Measurements from ENCODE around the gene BBC3.

The BBC3 gene

DNA sequence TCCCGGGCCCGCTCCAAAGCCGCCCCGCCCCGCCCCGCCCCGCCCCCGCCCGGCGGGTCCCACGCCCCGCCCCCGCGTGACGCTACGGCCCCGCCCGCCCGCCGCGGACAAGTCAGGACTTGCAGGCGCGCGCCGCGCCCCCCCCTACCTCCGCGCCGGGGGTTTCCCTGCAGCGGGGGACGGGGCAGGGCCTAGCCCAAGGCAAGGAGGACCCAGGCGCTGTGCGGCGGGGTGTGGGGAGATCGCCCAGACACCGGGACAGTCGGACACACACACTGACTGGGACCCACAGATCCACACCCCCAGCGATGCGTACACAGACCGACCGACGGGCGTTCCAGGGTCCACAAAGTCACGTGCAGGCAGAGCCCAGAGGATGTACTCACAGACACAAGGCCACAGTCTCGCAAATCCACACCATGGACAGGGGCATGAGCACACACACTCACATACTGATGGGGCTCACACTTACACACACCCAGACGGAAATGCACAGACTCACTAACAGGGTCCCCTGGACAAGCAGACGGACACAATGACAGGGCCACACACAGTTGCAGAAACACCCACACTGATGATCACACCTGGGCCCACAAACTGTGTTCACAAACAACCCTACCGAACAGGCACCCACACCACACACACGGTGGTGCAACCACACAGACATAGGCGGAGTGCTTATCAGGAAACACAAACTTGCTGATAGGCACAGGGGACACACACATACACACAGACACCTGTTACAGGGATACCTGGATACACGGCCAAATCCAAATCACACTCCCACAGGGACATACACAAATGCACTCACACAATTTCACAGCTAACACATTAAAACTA is 436 bp upstream of the BBC3 start:
- peak; percentile 89 for DNase-seq (ENCODE audit: low read depth)

DNA sequence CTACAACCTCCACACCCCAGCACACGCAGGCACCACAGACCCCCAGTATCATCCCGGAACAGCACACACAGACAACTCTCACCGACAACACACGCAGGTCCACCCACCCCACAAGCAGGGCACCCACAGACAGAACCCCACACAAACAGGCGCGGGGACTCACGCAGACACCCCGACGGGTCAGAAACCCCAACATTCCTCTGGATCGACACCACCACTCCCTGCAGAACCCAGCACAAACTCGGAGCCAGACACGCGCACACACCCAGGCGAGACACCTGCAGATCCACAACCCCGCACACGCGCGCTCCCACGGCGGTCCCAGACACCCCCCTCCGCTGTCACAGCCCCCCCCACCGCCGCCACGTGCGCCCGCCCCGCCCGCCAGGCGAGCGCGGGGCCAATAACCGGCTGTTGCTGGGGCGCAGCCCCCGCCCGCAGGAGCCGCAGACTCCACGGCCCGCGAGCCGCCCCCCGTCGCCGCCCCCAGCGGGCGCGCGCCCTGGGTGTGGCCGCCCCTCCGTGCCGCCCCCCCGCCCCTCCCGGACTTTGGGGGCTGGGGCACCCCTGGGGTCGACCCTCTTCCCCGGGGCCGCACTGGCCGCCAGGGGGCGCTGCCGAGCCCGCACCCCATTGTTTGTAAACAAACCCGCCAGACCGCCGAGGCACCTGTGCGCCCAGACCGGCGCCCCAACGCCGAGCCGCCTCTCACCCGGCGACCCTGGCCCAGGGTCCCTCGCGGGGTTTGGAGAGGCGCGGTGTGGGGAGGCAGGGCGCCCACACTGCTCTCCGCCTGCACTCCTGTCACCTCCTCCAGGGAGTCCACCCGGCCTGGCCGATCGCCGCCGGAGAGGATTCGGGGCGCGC is 712 bp downstream of the BBC3 start:
- peak; percentile 69 for DNase-seq (ENCODE audit: low read depth)

DNA sequence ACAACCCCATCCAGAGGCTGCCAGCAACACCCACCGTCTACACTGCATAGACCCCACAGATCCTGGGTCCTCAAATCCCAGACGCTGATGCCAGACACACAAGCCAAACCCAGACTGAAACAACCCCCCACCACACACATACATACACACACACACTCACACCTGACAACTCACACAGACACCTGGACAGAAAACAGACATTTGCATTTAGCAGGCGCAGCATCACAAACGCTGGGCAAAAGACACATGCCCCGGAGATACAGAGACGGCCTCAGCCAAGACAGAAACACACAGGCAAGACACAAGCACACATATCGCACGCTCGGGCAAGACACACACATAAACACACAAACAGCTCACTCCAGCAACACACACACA is 1.3 kb downstream of the BBC3 start:
- DNase-seq (ENCODE audit: low read depth), result no peak

DNA sequence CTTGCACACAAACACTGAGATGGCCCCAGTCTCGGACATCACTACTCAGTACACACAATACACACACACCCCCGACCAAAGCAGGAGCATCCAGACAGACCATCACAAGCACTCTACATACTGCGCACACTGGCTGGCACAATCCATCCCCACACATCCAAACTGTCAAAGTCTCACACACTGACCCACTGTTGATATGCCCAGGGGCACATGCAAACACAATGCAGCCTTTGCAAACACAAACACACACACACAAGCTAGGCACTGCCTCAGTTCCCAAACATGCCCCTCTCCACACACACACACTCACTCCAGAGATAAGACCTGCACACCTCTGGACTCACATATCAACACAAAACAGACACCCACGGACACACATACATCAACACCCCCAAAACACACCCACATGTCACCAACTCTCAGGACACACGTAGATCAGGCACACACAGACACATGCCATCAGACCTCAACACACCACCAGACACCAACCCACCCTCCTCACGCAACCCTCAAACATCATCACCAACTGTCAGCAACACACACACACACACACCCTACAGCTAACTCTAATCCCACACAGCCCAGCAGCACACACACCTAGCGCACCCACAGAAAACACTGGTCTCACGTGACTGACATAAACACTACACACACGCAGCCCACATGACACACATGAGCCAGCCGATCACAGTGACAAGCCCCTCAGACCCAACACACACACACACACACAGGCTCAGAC is 1.9 kb downstream of the BBC3 start:
- DNase-seq (ENCODE audit: low read depth), result no peak

DNA sequence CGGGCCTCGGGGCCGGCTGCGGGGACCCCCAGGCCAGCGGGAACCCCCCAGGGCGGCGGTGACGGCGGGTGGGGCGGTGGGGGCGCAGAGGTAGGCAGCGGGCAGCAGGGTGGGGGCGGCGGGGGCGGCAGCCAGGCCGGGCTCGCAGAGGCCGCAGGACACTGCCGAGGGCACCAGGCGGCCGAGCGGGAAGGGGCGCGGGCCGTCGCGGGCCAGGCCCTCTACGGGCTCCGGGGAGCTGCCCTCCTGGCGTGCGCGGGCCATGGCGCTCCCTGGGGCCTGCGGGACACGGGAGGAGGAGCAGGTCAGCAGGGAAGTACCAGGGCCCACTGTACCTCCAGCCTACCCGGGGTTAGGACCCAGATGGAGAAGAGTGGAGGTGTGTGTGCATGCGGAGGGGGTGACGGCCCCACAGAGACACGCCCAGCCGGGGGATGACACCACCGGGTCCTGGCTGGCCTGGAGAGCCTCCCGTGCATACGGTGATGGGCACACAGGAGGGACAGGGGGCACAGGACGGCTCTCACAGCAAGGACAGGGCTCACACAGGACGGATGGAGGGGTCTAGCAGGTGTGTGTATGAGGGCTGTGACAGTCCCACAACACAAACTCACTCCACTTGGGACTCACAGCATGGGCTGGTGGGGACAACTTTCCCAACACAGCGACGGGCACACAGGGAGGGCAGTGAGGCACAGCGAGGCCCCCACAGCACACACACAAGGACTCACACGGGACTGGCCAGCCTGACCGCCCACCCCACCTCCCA is 2.6 kb downstream of the BBC3 start:
- peak; percentile 37 for DNase-seq (ENCODE audit: low read depth)

DNA sequence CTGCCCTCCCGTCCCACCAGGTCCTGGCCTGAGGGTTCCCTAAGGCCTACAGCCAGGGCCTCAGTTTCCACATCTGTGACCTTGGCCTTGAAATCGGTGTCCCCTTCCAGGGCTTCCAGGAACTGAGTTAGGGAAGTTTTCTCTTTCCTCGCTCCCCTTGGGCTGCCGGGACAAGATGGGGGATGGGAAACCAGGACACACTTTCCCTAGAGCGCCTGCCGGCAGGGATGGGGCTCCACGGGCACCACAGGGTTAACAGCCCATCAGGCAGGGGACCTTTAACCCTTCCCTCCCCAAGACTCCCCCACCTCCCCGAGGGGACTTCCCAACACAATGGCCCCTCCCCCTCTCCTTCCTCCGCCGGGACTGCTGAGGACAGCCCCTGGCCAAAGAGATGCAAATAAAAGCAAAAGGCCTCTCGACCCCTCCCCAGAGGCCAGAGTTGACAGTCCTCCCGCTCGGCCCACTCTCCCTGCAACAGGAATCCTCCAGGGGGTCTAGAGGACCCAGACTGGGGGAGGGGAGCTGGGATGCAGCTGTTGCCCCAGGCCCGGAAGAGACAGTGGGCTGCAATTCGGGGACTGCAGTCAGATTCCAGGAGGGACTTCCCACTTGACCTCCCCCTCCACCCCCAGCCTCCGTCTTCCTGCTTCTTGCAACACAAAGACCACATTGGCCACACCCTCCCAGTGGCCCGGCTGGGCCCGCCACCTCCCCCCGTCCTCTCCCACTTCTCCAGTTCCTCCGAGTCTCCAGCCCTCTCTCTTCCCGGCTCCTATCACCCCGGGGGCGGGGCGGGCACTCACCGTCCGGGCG is 3.4 kb downstream of the BBC3 start:
- peak; percentile 24 for DNase-seq (ENCODE audit: low read depth)

DNA sequence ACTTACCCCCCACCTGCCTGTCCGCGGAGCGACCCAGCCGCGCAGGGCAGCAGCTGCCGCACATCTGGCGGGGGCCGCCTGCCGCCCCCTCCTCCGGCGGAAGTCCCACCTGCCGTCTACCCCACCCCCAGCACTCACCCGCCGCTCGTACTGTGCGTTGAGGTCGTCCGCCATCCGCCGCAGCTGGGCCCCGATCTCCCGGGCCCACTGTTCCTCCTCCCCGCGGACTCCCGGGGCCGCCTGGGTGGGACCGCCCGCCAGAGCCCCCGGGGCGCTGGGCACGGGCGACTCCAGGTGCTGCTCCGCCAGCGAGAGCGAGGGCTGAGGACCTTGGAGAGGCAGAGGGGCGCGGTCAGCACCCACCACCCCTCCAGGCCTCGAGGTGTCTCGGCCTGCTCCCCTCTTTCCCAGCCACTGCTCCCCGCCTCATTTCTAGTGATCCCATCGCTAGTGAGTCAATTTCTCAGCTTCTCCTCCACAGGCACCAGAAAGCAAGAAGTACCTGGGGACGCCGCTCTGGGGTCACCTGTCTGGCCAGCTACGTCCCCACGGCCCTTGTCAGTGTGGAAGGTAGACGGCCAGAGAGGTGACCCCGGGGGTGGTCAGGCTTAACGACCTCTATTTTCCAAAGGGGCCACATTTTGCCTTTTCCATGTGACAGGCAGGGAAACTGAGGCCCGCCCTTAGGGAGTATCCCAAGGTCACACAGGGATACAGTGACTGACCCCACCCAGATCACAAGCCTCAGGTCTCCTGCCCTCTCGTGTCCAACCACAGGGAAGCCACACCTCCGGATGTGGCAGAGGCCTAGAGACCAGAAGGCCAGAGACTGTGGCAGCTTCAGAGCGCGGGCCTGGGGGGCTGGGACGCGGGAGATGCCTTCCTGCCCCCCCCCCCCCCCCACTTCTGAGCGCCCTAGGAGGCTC is 4.3 kb downstream of the BBC3 start:
- DNase-seq (ENCODE audit: low read depth), result peak; percentile 32

DNA sequence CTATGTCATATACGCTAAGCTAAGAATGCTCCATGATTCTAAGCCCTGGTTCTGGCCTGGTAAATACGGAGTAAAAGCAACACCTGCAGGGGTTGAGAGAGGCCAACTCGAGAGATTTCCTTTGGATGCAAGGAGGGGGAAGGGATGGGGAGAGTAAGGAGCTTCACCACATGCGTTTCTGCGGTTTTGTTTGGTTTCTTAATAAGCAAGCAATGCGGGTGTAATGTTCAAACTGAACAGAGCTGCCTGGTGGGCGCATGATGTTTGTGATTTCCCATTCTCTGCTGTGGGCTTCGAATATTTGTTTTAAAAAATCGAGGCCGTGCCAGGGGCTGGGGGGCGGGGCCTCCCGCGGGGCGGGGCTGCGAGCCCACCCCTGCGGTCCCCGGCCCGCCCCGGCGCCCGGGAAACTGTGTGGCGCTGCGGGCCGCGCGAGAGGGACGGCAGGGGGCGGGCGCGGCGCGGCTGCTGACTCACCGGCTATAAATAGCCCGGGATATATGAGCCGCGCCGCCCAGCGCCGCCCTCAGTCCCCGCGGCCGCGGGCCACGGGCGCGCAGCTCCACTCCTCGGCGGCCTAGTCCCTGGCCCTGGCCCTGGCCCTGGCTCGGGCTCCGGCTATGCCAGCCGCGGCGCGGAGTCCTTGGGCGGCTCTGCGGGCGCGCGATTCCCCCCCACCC is 5.1 kb downstream of the BBC3 start:
- peak; percentile 81 for DNase-seq (ENCODE audit: low read depth)

DNA sequence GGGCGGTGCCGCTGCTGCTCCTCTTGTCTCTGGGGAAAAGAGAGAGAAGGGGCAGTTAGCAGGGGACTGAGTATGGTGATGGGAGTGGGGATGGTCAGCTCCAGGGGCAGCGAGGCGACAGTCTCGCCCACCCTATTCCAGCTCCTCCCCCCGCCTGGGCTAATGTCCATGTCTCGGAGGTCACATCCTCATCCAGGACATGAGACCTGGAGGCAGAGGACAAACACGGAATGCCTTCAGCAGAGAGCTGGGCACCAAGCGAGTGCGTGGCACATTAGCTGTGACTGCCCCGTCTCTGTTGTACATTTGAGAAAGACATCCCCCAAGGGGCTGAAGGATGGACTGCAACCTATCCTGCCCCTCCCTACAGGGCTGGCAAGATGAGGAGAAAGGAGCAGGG is 9.1 kb downstream of the BBC3 start:
- DNase-seq (ENCODE audit: low read depth), result no peak

DNA sequence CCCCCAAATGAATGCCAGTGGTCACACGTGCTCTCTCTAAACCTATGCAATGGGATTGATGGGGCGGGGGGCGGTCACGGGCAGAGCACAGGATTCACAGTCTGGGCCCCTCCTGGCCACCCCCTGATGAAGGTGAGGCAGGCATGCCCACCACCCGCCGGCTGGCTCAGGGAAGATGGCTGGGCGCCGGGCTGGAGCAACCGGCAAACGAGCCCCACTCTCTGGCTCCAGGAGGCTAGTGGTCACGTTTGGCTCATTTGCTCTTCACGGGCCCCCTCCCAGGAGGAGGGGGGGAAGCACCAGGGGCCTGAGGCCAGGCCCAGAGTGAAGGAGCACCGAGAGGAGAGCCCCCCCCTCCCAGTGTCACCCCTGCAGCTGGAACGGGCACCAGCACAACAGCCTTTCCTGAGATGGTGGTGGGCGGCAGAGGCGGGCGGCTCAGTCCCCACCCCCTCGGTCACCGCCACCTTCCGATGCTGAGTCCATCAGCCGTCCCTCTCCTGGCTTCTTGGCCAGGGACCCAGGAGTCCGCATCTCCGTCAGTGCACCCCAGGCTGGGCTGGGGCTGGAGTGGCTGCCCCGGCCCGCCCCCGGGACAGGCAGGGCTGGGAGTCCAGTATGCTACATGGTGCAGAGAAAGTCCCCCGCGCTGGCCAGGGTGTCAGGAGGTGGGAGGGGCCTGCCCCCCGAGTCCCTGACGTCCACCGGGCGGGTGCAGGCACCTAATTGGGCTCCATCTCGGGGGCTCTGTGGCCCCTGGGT is 9.7 kb downstream of the BBC3 start:
- DNase-seq (ENCODE audit: low read depth), result no peak

DNA sequence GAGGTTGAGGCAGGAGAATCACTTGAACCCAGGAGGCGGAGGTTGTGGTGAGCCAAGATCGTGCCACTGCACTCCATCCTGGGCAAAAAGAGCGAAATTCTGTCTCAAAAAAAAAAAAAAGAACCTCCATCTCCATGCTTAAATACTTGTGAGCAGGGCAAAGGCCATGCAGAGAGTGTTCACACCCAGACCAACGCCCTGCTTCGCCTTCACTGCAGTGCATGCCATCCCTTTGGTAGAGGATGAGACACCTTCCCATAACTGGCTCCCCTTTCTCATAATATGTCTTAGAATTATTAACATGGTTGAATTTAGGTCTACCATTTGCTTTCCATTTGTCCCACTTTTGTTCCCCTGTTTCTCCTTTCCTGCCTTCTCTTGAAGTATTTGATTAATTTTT is 15.4 kb downstream of the BBC3 start:
- DNase-seq (ENCODE audit: low read depth), result no peak

DNA sequence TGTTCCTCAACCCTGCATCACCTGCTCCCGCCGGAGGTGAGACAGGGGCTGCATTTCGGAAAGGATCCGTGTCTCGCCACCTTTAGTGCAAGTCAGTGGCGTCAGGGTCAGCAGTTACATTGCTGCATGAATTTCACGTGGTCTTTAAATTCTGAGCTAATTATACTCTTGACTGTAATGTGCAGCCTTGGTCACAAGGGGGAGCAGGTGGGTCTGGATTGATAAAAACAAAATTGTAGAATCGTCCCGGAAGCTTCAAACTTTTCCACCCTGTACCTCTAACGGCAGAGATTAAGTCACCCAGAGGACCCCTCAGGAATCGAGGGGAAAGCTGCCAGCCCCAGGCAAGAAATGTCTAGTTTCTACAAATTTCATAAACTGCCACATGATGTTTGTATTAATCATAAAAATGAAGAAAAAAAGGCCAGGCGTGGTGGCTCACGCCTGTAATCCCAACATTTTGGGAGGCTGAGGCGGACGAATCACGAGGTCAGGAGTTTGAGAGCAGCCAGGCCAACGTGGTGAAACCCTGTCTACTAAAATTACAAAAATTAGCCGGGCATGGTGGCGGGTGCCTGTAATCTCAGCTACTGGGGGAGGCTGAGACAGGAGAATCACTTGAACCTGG is 20.2 kb downstream of the BBC3 start:
- DNase-seq (ENCODE audit: low read depth), result peak; percentile 45

DNA sequence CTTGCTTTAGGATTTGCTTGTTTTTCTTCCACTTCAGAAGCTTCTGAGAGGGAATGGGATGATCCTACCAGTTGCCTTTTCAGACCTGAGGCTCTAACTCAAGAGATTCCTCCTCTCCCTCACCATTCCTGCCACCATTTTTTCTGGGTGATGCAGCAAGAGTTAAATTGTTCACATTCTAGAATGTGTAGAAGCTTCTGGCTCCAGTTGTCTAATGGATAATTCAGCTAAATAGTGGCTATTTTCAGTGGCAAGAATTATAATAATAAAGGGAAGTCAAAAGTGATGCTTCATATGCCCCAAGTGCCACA is 20.9 kb downstream of the BBC3 start:
- no peak for DNase-seq (ENCODE audit: low read depth)

DNA sequence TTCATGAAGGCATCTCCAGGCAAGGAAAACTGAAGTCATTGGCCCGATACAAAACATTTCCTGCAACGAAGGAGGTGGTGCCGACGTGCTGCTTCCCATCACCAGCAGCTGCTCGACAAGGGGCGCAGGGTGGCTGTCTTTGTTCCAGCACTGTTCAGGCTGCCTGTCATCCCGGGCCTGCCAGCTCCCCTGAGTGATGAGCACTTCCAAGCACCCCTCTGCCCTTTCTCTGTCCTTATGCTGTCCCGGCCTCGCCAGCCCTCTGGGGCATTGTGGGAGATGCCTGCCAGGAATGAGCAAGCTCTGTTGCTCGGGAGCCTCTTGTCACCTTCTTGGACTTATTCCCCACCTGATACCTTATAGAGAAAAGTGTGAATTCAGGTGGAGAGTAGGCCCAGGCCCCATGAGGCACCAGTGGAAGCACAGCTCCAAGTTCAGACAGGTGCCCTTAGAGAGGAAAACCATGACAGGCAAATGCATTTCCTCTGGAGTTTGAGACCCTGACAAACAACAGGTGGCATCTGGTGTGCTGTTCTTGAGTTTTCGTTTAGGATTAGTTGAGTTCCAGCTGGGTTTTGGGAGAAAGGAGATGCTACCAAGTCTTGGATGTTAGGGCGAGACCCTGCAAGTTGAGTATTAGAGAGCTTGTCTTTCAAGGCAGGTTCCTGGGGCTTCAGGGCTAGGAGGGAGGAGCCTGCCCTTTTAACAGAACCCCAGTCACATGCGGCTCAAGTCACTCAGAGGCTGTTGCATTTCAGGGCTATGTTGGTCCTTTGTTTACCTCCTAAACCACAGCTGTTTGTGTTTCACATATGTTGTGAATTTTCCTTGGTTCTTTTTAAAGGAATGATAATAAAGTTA is 21.4 kb downstream of the BBC3 start:
- DNase-seq (ENCODE audit: low read depth), result no peak

DNA sequence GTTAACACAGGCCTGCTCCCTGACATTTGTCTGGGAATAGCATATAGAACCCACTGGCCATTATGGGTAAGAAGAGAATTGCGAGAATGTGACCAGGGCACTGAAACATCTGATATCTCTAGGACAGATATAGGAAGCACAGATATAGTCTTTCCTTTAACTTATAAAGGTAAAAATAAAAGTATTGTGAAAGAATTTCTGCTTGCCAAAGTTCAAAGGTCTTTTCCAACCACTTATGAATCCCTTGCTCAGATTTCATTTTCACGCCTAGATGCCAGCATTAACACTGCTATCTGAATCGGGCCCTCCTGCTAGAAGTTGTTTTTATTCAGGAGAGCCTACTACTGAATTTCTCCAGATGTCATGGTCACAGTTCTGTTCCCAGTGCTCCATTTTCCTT is 27.7 kb downstream of the BBC3 start:
- DNase-seq (ENCODE audit: low read depth), result no peak

DNA sequence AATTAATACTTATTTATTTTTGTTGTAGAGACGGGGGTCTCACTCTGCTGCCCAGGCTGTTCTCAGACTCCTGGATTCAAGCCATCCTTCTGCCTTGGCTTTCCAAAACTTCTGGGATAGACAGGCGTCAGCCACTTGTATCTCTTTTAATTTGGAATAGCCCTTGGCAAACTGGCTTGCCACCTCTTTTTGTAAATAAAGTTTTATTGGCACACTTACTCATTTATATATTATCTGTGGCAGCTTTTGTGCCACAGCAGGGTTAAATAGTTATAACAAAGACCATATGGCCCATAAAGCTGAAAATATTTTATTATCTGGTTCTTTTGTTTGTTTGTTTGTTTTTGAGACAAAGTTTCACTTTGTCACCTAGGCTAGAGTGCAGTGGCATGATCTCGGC is 30.5 kb downstream of the BBC3 start:
- DNase-seq (ENCODE audit: low read depth), result no peak

DNA sequence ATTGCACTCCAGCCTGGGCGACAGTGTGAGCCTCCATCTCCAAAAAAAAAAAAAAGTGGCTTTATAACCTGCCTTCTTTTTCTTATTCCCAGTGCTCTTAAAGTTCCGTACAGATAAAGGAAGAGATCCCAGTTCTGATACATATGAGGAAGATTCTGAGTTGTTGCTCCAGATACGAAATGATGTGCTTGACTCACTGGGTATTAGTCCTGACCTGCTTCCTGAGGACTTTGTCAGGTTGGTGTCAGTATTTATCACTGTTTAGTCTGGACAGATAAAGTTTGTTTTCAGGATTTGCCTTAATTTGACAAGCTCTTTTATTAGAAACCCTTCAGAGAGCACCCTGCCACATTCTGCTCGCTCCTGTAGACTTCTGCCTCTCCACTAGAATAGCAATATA is 33.9 kb downstream of the BBC3 start:
- no peak for DNase-seq (ENCODE audit: low read depth)

Data from stimulated activated CD8-positive, alpha-beta memory T cell treated with anti-CD3 and anti-CD28 coated beads, Interleukin-12 subunit alpha, Interleukin-12 subunit beta, amount 100 ng/mL, for 4 hours (primary cell).